ENCODE data around the gene SAMD4A.

Gene SAMD4A

DNA sequence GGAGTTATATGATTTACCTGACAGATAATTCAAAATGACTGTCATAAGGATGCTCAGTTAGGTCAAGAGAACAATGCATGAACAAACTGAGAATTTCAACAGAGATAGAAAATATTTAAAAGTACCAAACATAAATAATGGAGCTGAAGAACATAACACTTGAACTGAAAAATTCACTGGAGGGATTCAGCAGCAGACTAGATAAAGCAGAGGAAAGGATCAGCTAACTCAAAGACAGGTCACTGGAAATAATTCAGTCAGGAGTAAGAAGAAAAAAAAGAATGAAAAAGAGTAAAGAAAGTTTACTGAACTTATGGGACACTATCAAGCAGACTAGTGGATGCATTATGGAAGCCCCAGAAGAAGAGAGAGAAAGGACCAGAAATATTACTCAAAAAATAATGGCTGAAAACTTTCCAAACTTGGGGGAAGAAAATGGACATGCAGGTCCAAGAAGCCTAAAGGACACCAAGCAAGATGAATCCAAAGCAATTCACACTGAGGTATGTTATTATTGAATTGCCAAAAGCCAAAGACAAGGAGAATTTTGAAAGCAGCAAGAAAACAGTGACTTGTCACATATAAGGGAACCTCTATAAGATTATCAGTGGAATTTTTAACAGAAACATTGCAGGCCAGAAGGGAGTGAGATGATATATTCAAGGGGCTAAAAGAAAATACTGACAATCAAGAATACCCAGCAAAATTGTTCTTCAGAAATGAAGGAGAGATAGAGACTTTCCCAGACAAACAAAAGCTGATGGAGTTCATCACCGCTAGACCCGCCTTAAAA is 257.0 kb downstream of the SAMD4A start:
- no peak for DNase-seq (ENCODE audit: low read depth in 2 of 2)

DNA sequence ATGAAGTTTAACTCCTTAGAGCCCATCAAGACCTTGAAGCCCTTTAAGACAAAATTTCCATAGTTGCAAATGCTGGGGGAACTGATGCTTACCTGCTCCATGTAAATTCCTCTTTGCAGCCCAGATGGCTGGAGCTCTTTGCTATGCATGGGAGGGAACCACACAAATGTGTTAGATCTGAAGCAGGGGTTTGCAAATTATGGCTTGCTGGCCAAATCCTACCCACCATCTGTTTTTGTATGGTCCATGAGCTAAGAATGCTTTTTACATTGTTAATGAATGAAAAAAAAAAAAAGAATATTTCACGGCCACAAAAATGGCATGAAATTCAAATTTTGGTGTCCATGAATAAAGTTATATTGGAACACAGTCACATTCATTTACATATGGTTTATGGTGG is 261.1 kb downstream of the SAMD4A start:
- DNase-seq (ENCODE audit: low read depth in 2 of 2): no peak

DNA sequence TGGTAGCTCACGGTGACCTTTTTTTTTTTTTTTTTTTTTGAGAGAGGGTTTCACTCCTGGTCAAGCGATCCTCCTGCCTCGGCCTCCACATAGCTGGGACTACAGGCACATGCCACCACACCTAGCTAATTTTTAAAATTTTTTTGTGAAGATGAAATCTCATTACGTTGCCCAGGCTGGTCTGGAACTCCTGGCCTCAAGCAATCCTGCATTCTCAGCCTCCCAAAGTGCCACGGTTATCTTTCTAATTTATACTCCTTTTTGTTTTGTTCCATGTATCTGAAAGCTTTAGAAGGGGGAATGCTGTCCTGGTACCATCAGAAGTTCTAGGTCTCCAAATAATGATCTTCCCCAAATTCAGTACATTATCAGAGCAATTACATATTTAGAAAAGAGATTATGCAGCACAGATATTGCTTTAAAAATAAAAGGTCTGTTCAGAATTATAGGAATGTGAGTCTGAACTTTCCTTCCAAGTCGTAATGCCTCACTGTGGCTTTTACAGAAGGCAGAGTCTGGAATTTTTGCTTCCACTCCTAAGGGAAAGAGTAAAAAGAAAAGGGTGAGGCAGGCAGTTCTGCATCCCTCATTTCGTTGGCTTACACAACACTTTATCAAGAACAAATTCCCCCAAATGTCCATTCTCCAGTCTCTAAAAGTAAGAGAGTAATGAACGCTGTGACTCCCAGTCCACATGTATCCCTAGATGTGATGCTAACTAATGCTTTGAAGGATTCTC is 262.7 kb downstream of the SAMD4A start:
- no peak for DNase-seq (ENCODE audit: low read depth in 2 of 2)

DNA sequence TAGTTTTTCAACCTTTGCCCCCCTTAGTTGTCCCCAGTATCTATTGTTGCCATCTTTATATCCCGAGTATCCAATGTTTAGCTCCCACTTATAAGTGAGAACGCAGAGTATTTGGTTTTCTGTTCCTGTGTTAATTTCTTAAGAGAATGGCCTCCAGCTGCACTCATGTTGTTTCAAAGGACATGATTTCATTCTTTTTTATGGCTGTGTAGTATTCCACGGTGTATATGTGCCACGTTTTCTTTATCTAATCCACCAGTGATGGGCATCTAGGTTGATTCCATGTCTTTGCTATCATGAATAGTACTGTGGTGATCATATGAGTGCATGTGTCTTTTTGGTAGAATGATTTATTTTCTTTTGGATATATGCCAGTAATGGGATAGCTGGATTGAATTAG is 263.7 kb downstream of the SAMD4A start:
- no peak for DNase-seq (ENCODE audit: low read depth in 2 of 2)

DNA sequence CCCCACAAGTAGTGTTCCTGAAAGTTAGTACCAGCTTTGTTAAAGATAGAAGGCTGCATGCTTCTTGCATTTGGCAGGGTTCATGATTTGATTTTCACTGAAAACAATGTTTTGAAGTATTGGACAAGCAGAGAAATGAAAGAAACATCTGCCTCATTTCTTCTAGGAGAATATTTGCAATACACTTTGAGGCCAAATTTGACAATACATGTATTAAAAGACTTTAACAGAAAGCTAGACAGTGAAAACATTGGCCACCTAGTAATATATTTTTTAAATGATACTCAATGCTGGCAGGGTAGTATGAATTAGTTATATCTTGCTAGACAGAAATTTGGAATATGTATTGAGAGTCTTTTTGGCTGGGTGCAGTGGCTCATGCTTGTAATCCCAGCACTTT is 267.2 kb downstream of the SAMD4A start:
- no peak for DNase-seq (ENCODE audit: low read depth in 2 of 2)

DNA sequence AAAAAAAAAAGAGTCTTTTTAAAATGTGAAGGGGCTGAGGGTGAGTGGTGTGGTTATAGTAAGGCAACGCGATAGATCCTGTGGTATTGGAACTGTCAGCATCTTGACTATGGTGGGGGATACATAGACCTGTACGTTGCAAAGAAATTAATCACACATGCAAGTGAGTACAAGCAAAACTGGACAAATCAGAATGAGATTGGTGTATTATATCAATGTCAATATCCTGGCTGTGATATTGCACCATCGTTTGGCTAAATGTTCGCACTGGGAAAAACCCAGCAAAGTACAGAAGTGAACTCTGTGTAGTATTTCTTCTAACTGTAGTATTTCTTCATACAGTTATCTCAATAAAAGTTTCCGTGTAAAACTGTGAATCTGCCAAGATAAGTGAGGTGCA is 267.8 kb downstream of the SAMD4A start:
- no peak for DNase-seq (ENCODE audit: low read depth in 2 of 2)

DNA sequence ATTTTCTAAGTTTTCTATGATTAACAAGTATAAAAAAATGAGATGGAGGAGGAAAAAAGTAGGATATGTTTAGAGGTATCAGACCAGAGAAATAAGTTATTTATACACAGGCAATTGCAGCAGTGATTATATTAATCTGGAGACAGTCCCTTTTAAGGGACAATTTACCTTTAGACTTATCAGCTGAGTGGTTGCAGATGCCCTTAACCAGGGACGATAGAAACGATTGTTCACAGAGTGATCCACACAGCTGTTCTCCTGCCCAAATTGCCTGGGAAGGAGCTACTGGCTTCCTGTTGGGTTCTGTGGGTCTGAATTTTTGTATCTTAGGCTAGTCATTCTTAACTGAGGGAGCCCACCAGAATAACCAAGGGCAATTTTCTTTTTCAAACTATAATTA is 269.3 kb downstream of the SAMD4A start:
- no peak for DNase-seq (ENCODE audit: low read depth in 2 of 2)

DNA sequence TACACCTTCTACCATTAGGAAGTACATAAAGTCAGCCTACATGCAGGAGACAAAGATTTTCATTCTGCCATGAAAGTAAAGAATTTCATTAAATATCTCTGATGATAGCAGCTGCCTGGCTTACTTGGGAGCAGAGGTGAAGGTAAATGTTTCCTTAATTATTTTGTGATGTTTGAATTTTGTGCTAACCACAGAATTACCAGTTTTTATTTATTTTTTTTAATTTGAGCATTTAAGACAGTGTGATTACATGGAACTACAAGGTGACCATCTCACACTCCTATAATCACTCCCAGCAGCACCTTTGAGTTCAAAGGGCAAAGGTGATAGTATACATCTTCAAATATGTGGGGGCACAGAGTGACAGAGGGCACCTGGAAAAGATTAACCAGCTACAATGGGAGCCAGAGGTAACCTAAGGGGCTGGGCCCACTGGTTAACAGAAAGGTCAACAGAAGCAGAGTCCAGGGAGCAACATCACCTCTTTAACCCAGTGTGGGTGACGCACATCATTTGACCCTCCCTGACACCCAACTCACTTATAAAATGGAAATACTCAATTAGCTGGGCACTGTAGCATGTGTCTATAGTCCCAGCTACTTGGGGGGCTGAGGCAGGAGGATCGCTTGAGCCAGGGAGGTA is 270.7 kb downstream of the SAMD4A start:
- no peak for DNase-seq (ENCODE audit: low read depth in 2 of 2)

DNA sequence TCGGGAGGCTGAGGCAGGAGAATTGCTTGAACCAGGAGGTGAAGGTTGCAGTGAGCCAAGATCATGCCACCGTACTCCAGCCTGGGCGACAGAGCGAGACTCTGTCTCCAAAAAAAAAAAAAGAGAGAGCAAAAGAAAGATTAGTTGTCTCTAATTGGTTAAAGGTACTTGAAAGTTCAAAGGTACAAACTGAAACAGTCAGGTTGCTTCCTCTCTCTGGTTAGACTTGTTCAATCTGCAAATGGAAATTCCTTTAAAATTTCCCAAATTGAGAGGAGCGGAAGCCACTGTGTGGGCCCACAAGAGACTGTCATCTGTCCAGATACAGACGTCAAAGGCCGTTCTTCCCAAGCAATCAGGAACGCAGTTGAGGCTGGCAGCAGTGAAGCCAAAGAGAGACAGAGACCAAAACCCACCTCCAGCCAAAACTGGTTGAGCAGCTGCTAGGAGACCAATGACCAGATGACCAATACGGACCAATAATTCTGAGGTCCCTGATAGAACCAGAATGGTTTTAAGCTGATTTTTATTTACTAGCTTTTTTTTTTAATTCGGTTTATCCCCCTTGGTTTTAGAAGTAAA is 272.1 kb downstream of the SAMD4A start:
- DNase-seq (ENCODE audit: low read depth in 2 of 2): no peak

DNA sequence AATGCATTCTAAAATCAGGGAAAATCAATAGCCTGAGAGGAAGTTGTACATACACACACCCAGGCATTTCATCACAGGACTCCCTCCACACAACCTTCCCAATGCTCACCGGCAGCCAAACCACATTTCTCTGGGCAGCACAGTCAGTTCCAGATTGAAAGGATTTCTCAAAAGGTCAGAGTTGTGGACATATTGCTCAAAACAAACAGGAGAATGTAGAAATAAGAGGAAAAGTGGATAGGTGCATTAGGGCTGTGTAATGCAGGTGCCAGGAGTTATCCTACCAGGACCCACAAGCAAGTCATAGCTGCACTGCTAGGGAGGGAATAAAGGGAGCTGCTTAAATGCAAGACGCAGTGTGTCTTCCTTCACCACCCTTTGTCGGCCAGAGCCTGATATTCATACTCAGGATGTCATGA is 272.8 kb downstream of the SAMD4A start:
- no peak for DNase-seq (ENCODE audit: low read depth in 2 of 2)

DNA sequence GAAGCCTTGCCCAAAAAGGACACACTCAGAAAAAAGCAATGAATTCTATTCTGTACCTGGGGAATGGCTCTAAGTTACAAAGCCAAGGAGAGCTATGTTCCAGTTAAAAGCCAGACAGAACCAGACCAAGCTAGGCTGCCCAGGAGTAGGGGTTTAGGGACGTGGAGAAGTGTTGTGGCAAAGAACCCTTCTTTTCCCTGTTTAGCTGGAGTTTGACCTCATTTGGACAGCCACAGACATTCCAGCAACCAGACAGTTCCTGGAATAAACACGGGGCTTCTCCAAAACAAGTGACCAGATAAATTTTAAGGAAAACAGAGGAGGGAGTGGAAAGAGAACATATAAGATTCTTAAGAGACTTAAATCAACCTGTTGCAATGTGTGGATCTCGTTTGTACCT is 273.4 kb downstream of the SAMD4A start:
- no peak for DNase-seq (ENCODE audit: low read depth in 2 of 2)

DNA sequence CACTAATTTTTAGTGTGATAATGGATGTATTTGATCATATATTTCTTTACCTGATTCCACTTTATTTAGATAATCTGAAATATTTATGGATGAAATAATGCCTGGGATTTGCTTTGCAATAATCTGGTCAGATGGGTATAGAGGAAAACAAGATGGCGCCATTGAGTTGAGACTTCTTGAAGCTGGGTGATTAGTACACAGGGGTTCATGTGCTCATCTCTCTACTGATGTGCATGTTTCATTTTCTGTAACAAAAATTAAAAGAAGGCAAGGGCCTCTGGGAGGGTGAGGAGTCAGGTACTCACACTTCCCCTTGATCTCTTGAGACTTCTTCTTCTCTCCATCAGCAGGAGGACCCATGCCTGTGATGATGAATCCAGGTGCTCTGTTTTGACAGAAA is 273.9 kb downstream of the SAMD4A start:
- DNase-seq (ENCODE audit: low read depth in 2 of 2): no peak

Data from stimulated activated CD4-positive, alpha-beta T cell treated with anti-CD3 and anti-CD28 coated beads, Interleukin-15, amount 100 ng/mL, for 48 hours (primary cell).